ENCODE data around the gene FBXL16.

FBXL16 gene

GRCh38 chr16:658679-659571, 46.7 kb downstream of the FBXL16 start:
- DNase-seq: no peak

- DNase-seq: no peak
Measured at GRCh38 chr16:657487-657886, 48.1 kb downstream of the FBXL16 start.

GRCh38 chr16:654034-654433, 51.6 kb downstream of the FBXL16 start:
- DNase-seq: no peak

GRCh38 chr16:652454-653305, 52.9 kb downstream of the FBXL16 start:
- no peak for DNase-seq

GRCh38 chr16:651844-652243, 53.8 kb downstream of the FBXL16 start:
- DNase-seq: no peak

GRCh38 chr16:649631-650030, 56.0 kb downstream of the FBXL16 start:
- DNase-seq: no peak

- peak; percentile 87 for DNase-seq
Measured at GRCh38 chr16:648781-649589, 56.6 kb downstream of the FBXL16 start, which contains the start of gene WDR90. TSS of gene WDR90 (plus strand) at chr16:649365. CDS start at chr16:649417, 52 bp downstream.

- DNase-seq: no peak
Measured at GRCh38 chr16:648071-648780, 57.4 kb downstream of the FBXL16 start.

GRCh38 chr16:647173-647902, 58.3 kb downstream of the FBXL16 start:
- no peak for DNase-seq

GRCh38 chr16:646679-647172, 58.9 kb downstream of the FBXL16 start:
- no peak for DNase-seq

GRCh38 chr16:645852-646678, 59.5 kb downstream of the FBXL16 start:
- DNase-seq: no peak

GRCh38 chr16:644556-644955, 61.0 kb downstream of the FBXL16 start:
- DNase-seq: no peak

- DNase-seq: no peak
Measured at GRCh38 chr16:643050-643368, 62.6 kb downstream of the FBXL16 start.

Data from activated CD4-positive, alpha-beta T cell treated with anti-CD3 and anti-CD28 coated beads for 1 hour (primary cell).